Activated CD8-positive, alpha-beta memory T cell treated with anti-CD3 and anti-CD28 coated beads, Interleukin-2, amount 50 U/mL, for 1 hour (primary cell): ENCODE results near the gene MFAP3.
A peak's percentile ranks its signal among the peaks of the same experiment; 100 is the strongest.
"Not testable (repeated sequence)": the region's sequence is repeated elsewhere in the genome, so short reads cannot be mapped to it uniquely, and the experiment has no call there.

Experiments used
- DNase-seq: peaks from one replicate; pipeline ENCODE4 v3.0.0-alpha.2; 2020; ENCODE audit errors: extremely low read depth

Gene MFAP3

GRCh38 chr5:154053468-154053867, 14.7 kb downstream of the MFAP3 start:
- no peak for DNase-seq

- no peak for DNase-seq
Observed at GRCh38 chr5:154055201-154055600, 16.4 kb downstream of the MFAP3 start.

GRCh38 chr5:154058055-154059038, 19.6 kb downstream of the MFAP3 start:
- DNase-seq: no peak

GRCh38 chr5:154059039-154059430, 20.3 kb downstream of the MFAP3 start:
- no peak for DNase-seq

GRCh38 chr5:154059583-154059982, 20.8 kb downstream of the MFAP3 start:
- no peak for DNase-seq

GRCh38 chr5:154060606-154061005, 21.8 kb downstream of the MFAP3 start:
- DNase-seq: no peak

GRCh38 chr5:154063372-154063771, 24.6 kb downstream of the MFAP3 start:
- DNase-seq: no peak

- DNase-seq: no peak
Observed at GRCh38 chr5:154065971-154066370, 27.2 kb downstream of the MFAP3 start.

- DNase-seq: not testable (repeated sequence)
Observed at GRCh38 chr5:154069854-154070253, 31.1 kb downstream of the MFAP3 start.

- no peak for DNase-seq
Observed at GRCh38 chr5:154071799-154072413, 33.1 kb downstream of the MFAP3 start.

GRCh38 chr5:154072414-154073171, 33.8 kb downstream of the MFAP3 start:
- peak; percentile 46 for DNase-seq

- no peak for DNase-seq
Observed at GRCh38 chr5:154076240-154076922, 37.6 kb downstream of the MFAP3 start.

GRCh38 chr5:154077696-154078095, 38.9 kb downstream of the MFAP3 start:
- no peak for DNase-seq

GRCh38 chr5:154078272-154078671, 39.5 kb downstream of the MFAP3 start:
- no peak for DNase-seq

GRCh38 chr5:154081246-154081645, 42.5 kb downstream of the MFAP3 start:
- DNase-seq: no peak

- DNase-seq: no peak
Observed at GRCh38 chr5:154084062-154084639, 45.4 kb downstream of the MFAP3 start.

GRCh38 chr5:154086146-154086545, 47.4 kb downstream of the MFAP3 start:
- DNase-seq: no peak

- no peak for DNase-seq
Observed at GRCh38 chr5:154086641-154087040, 47.9 kb downstream of the MFAP3 start.

- no peak for DNase-seq
Observed at GRCh38 chr5:154087260-154087659, 48.5 kb downstream of the MFAP3 start.

- DNase-seq: no peak
Observed at GRCh38 chr5:154088801-154089200, 50.0 kb downstream of the MFAP3 start.

GRCh38 chr5:154090656-154091055, 51.9 kb downstream of the MFAP3 start:
- DNase-seq: no peak
